ENCODE results near the gene XRN2.

GRCh38 chr20:21303061-21303871, at the start of gene XRN2:
- TF ChIP-seq REST (IDR thresholded peaks at IDR 0.05; ENCODE audit: insufficient read depth in 1 of 2, low read depth in 2 of 2, low read length in 1 of 2) (no peak), CTCF (IDR thresholded peaks at IDR 0.05) (no peak), SIN3A (IDR thresholded peaks at IDR 0.05; ENCODE audit: borderline replicate concordance, insufficient read depth, low read depth, low read length) (peak; percentile 77; the same call in 1 of the 2 replicates), POLR2AphosphoS5 (IDR thresholded peaks at IDR 0.05; ENCODE audit: low read depth, low read length) (peak; percentile 89), TCF7L2 (IDR thresholded peaks at IDR 0.05; ENCODE audit: low read depth, low read length) (peak; percentile 83)
